Measurements from ENCODE around the gene FBXL5.
A peak's percentile ranks its signal among the peaks of the same experiment; 100 is the strongest.

FBXL5 gene

GRCh38 chr4:15655223-15656037 lies at the start of gene FBXL5:
Gene FBXL5, minus strand, starts transcription at chr4:15655357. Its CDS starts 70 bp downstream, at chr4:15655287.
- peak; percentile 85 for DNase-seq

GRCh38 chr4:15704129-15704528 lies 49.0 kb upstream of the FBXL5 start:
- no peak for DNase-seq

GRCh38 chr4:15703439-15703838 lies 48.3 kb upstream of the FBXL5 start:
- DNase-seq = no peak

- peak; percentile 60 for DNase-seq
These were observed 47.8 kb upstream of the FBXL5 start, which contains the start of gene BST1 for GRCh38 chr4:15702941-15703403. Gene BST1, plus strand, starts transcription at chr4:15703065. Its CDS starts 80 bp downstream, at chr4:15703145.

- DNase-seq = no peak
These were observed 41.7 kb upstream of the FBXL5 start for GRCh38 chr4:15696866-15697265.

- no peak for DNase-seq
These were observed 40.6 kb upstream of the FBXL5 start for GRCh38 chr4:15695729-15696128.

- DNase-seq = no peak
These were observed 40.1 kb upstream of the FBXL5 start for GRCh38 chr4:15695240-15695699.

- no peak for DNase-seq
These were observed 39.3 kb upstream of the FBXL5 start for GRCh38 chr4:15694431-15694830.

- DNase-seq = no peak
These were observed 37.4 kb upstream of the FBXL5 start for GRCh38 chr4:15692602-15693001.

- no peak for DNase-seq
These were observed 36.4 kb upstream of the FBXL5 start for GRCh38 chr4:15691346-15692135.

- DNase-seq = no peak
These were observed 35.1 kb upstream of the FBXL5 start for GRCh38 chr4:15690020-15690809.

- DNase-seq = no peak
These were observed 34.4 kb upstream of the FBXL5 start for GRCh38 chr4:15689540-15689939.

GRCh38 chr4:15688051-15688450 lies 32.9 kb upstream of the FBXL5 start:
- no peak for DNase-seq

- DNase-seq = no peak
These were observed 29.3 kb upstream of the FBXL5 start for GRCh38 chr4:15684498-15684897.

GRCh38 chr4:15683143-15683495 lies 28.0 kb upstream of the FBXL5 start:
- no peak for DNase-seq

- DNase-seq = no peak
These were observed 27.3 kb upstream of the FBXL5 start for GRCh38 chr4:15682242-15683142.

GRCh38 chr4:15681372-15682241 lies 26.4 kb upstream of the FBXL5 start, which contains the start of gene FAM200B:
Gene FAM200B, plus strand, starts transcription at chr4:15681827. Its CDS starts 5,151 bp downstream, at chr4:15686978.
- peak; percentile 96 for DNase-seq

GRCh38 chr4:15681067-15681371 lies 25.9 kb upstream of the FBXL5 start:
- DNase-seq = no peak

- DNase-seq = no peak
These were observed 22.4 kb upstream of the FBXL5 start for GRCh38 chr4:15677507-15677988.

- DNase-seq = no peak
These were observed 21.7 kb upstream of the FBXL5 start for GRCh38 chr4:15676899-15677298.

- no peak for DNase-seq
These were observed 20.9 kb upstream of the FBXL5 start for GRCh38 chr4:15676039-15676438.
